Measurements from ENCODE around the gene HCAR2.
A peak's percentile ranks its signal among the peaks of the same experiment; 100 is the strongest.
"Not testable (repeated sequence)": the region's sequence is repeated elsewhere in the genome, so short reads cannot be mapped to it uniquely, and the experiment has no call there.

HCAR2 gene

GRCh38 chr12:122702890-122703611, at the start of gene HCAR2:
Gene HCAR2, minus strand, starts transcription at chr12:122703357. Its CDS starts 74 bp downstream, at chr12:122703283.
- DNase-seq (ENCODE audit: low spot score): not testable (repeated sequence)

DNA sequence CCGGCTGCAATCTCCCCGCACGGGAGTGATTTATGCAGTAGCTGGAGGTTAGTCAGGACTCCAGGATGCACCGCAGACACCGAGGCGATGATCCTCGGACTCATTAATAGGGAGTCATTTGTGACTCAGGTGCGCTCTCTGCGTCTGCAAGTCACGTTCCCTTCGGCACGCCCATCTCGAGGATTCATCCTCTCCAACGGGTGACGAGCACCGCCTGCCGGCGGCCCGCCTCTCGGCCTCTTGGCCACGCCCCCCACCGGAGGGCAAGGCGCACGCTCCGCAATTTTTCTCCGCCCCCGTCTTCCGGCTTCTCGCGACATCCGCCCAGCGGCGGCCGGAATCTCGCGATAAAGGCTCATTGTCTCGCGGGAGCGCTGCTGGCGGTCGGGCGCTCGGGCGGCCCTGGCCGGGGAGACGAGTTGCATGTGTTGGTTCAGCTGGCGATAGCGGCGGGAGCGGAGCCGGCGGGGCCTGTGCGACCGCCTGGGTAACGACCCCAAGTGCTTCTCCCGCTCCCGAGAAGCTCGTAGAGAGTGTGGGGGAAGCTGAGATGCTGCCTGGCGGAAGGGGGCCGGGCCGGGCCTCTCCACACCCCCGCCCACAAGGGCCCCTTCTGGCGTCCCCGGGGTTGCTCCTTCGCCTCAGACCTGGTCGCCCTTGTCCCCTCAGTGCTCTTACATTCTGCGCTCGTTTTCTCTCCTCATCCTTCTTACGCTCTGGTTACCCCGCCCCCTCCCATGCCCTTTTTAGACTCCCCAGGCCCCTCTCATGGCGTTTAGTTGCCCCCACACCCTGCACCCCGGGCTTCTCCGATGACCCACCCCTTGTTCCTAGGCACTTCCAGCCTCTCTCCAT, 49.5 kb upstream of the HCAR2 start, which contains the start of gene DENR:
TSS of gene DENR (plus strand) at position 361 of the 855 bp plus-strand sequence. CDS start 878 bp downstream, outside the sequence.
- peak; percentile 100 for DNase-seq (ENCODE audit: low spot score)

DNA sequence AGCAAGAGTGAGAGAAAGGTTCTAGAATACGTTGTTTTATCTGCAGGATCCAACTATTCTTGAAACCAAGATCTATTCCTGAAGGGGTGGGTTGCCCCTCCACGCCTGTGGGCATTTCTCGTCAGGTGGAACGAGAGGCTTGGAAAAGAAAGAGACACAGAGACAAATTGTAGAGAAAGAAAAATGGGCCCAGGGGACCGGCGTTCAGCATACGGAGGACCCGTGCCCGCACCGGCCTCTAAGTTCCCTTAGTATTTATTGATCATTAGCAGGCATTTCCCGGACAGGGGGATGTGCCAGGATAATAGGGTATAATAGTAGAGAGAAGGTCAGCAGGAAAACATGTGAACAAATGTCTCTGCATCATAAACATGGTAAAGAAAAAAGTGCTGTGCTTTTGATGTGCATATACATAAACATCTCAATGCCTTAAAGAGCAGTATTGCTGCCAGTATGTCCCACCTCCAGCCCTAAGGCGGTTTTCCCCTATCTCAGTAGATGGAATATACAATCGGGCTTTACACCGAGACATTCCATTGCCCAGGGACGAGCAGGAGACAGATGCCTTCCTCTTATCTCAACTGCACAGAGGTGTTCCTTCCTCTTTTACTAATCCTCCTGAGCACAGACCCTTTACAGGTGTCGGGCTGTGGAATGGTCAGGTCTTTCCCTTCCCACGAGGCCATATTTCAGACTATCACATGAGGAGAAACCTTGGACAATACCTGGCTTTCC, 47.8 kb upstream of the HCAR2 start:
- DNase-seq (ENCODE audit: low spot score): not testable (repeated sequence)

DNA sequence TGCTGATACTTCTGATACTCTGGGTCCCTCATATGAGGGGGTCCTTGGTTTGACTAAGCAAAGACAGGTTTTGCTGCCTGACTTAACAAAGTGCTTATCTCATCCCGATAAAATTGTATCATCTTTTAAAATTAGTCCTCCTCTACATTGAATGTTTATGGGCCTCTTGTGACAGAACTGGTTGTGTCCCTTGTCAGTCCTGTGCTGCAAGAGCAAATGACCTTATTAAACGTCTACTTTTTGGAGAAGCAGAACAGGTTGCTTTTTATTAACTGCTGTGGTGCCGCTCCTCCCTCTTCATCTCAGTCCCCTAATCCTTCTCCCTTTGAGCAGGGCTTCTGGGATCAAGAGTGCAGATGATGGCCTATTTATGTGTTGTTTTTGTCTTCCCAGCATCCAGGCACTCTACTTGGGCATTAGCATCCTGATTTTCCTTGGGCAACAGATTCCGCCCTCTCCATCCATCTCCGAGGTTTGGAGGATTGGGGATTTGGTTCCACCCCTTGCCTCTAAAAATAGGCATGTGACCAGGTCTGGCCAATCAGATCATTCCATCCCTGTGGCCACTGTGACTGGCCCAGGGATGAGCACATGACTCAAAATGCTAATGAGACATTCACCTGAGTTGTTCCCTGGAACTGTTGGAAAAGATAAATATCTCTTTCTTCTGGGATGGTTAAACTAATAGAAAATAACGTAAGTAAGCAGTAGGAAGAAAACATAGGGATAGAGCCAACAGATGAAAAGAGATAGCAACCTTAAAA, 46.6 kb upstream of the HCAR2 start:
- DNase-seq (ENCODE audit: low spot score): no peak

DNA sequence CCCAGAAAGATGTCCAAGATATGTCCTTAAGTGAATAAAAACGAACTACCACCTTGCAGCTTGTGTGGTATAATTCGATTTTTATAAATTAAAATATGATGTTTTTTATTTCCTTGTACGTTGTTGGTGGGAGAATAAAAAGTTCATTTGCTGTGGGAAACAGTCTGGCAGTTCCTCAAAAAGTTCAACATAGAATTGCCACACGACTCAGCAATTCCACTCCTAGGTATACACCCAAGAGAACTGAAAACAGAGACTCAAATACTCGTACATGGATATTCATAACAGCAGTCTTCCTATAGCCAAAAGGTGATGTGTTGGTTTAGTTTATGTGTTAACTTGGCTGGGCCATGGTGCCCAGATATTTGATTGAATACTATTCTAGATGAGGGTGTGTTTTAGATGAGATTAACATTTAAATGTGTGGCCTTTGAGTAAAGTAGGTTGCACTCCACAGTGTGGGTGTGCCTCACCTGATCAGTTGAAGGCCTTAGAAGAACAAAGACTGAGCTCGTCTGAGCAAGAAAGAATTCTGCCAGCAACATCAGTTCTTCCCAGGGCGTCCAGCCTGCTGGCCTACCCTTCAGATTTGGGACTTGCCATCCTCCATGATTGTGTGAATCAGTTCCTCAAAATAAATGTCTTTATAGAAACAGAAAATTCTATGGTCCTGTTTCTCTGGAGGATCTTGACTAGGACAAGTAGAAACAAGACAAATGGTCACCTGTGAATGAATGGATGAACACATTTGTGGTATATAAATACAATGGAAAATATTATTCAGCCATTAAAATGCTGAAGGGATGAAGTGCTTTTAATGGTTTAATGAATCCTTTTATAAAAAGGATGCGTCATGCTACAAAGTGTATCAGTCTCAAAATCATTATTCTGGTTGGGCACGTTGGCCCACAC, 44.3 kb upstream of the HCAR2 start:
- DNase-seq (ENCODE audit: low spot score): no peak

DNA sequence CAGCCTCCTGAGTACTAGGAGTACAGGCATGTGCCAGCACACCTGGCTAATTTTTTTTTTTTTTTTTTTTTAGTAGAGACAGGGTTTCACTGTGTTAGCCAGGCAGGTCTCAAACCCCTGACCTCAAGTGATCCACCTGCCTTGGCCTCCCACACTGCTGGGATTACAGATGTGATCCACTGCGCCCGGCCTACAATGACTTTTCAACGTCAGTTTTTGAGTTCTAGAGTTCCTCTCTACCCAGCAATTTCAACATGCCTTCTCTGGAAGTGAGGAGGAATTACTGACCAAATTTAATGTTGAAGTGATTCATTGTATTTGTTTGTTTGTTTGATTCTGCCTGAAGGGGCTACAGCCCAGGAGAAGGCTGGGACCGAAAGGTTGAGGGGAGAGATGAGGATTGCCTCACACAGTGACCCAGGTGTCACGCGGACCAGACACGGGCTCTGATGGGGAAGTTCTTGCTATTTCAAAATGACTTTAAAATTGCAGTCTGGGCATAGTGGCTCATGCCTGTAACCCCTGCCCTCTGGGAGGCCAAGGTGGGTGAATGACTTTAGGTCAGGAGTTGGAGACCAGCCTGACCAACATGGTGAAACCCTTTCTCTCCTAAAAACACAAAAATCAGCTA, 40.9 kb upstream of the HCAR2 start:
- no peak for DNase-seq (ENCODE audit: low spot score)

DNA sequence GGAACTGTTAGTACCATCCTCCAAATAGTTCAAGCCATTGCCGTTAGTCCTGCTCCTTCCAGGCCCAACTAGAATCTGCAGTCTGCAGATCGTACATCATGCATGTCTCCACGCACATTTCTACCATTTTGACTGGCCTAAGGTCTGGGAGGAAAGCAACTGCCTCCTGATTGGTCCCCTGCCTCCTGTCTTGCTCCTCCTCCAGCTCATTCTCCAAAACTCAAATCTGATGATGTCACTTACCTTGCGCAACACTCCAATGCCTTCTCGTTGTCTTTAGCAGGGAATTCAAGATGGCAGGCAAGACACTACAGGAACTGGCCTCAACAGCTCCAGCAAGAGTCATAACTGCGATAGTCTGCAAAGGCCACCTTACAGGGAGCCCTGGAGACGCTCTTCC, 37.2 kb upstream of the HCAR2 start:
- no peak for DNase-seq (ENCODE audit: low spot score)

GRCh38 chr12:122738571-122738970, 35.4 kb upstream of the HCAR2 start:
- DNase-seq (ENCODE audit: low spot score): no peak

DNA sequence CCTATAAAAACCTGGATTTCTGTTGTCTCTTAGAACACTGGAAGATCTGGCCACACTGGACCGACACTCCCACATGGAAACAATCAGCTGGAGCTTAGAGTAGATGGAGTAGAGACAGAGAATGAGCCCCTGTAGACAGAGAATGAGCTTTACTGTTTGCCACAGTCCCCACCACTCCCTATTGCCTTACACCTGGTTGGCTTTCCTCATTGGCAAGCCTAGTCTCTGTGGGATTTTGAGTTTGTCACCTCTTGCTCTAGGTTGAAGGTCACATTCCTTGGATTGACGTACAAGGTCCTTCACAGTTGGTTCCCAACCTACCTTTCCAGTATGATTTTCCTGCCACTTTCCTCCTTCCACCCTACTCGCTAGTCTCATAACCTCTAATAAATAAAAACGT, 29.5 kb upstream of the HCAR2 start:
- DNase-seq (ENCODE audit: low spot score): no peak

- no peak for DNase-seq (ENCODE audit: low spot score)
Measured at GRCh38 chr12:122732170-122732569, 29.0 kb upstream of the HCAR2 start.

- no peak for DNase-seq (ENCODE audit: low spot score)
Measured at GRCh38 chr12:122730215-122731014, 27.3 kb upstream of the HCAR2 start, which contains the start of gene HCAR1. Gene HCAR1, minus strand, starts transcription at chr12:122730844. Its CDS starts 505 bp downstream, at chr12:122730339.

- no peak for DNase-seq (ENCODE audit: low spot score)
Measured at GRCh38 chr12:122729583-122730214, 26.5 kb upstream of the HCAR2 start.

- no peak for DNase-seq (ENCODE audit: low spot score)
Measured at GRCh38 chr12:122726080-122726558, 23.0 kb upstream of the HCAR2 start.

- DNase-seq (ENCODE audit: low spot score): no peak
Measured at GRCh38 chr12:122725452-122726079, 22.4 kb upstream of the HCAR2 start.

GRCh38 chr12:122724641-122725243, 21.6 kb upstream of the HCAR2 start:
- DNase-seq (ENCODE audit: low spot score): no peak

GRCh38 chr12:122722387-122722786, 19.2 kb upstream of the HCAR2 start:
- no peak for DNase-seq (ENCODE audit: low spot score)

DNA sequence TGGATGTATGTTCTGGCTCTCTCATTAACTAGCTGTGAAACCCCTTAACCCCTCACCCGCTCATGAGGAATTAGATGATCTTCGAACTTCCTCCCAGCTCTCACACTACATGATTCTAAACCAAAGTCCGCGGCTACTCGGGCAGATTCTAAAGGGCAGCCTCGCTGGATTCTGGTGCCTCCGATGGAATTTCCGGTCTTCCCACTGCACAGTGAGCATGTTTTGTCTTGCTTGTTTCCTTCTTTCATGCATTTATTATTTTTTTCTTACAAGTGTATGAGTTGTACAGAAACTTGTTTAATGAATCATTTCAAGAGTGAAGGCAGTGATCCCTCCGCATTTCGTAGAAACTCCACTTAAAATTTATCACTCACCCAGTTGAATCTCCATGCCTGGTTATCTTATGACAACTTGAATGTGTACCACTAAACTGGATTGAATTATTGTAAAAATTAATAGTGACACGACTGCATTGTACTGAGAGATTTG, 17.9 kb upstream of the HCAR2 start:
- no peak for DNase-seq (ENCODE audit: low spot score)
